ENCODE results near the gene FZD2.

GRCh38 chr17:44584443-44584842 lies 27.2 kb downstream of the FZD2 start:
- TF ChIP-seq, protein P1, sequence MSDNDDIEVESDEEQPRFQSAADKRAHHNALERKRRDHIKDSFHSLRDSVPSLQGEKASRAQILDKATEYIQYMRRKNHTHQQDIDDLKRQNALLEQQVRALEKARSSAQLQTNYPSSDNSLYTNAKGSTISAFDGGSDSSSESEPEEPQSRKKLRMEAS (IDR thresholded peaks at IDR 0.05): no peak
- TF ChIP-seq, protein P2, sequence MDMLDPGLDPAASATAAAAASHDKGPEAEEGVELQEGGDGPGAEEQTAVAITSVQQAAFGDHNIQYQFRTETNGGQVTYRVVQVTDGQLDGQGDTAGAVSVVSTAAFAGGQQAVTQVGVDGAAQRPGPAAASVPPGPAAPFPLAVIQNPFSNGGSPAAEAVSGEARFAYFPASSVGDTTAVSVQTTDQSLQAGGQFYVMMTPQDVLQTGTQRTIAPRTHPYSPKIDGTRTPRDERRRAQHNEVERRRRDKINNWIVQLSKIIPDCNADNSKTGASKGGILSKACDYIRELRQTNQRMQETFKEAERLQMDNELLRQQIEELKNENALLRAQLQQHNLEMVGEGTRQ (IDR thresholded peaks at IDR 0.05; ENCODE audit: low read length): no peak
- TF ChIP-seq FOSL1 (IDR thresholded peaks at IDR 0.05; ENCODE audit: insufficient read depth, low read depth, low read length) (no peak), CHD2 (IDR thresholded peaks at IDR 0.05; ENCODE audit: low read length) (no peak)
- TF ChIP-seq, protein P3, sequence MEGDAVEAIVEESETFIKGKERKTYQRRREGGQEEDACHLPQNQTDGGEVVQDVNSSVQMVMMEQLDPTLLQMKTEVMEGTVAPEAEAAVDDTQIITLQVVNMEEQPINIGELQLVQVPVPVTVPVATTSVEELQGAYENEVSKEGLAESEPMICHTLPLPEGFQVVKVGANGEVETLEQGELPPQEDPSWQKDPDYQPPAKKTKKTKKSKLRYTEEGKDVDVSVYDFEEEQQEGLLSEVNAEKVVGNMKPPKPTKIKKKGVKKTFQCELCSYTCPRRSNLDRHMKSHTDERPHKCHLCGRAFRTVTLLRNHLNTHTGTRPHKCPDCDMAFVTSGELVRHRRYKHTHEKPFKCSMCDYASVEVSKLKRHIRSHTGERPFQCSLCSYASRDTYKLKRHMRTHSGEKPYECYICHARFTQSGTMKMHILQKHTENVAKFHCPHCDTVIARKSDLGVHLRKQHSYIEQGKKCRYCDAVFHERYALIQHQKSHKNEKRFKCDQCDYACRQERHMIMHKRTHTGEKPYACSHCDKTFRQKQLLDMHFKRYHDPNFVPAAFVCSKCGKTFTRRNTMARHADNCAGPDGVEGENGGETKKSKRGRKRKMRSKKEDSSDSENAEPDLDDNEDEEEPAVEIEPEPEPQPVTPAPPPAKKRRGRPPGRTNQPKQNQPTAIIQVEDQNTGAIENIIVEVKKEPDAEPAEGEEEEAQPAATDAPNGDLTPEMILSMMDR (IDR thresholded peaks at IDR 0.05; ENCODE audit: control extremely low read depth in 1 of 3, insufficient read depth in 1 of 3, low read depth in 1 of 3, low read length in 3 of 3): no peak

Data from H1 (cell line).